ENCODE results near the gene MTCL1. TPM values are rescaled to one million over a fixed set of nuclear protein-coding genes. Genes with fewer than 3 reads are reported as not detected.

MTCL1 gene
- total RNA-seq, 1 donor from 2014 or later, result 2.9 TPM

GRCh38 chr18:8795586-8796325 lies 90.4 kb downstream of the MTCL1 start:
- DNase-seq (no peak), ATAC-seq (ENCODE audit: low read depth) (no peak)
- intact Hi-C loops (cut with micrococcal nuclease), result no loop called here
- Mint-ChIP-seq H3K36me3 (ENCODE audit: low read depth) (no peaks in the 10 kb centered on the region), H3K4me1 (no peaks in the 10 kb centered on the region), H3K4me3 (no peak overlapping the region), H3K9me3 (no peaks in the 10 kb centered on the region), H3K27ac (no peak overlapping the region), H3K27me3 (peaks cover 3% of the 10 kb centered on the region)
- ChIA-PET CTCF (no interaction called here), POLR2A (no interaction called here)
- no peak for TF ChIP-seq CTCF (IDR thresholded peaks at IDR 0.05)

DNA sequence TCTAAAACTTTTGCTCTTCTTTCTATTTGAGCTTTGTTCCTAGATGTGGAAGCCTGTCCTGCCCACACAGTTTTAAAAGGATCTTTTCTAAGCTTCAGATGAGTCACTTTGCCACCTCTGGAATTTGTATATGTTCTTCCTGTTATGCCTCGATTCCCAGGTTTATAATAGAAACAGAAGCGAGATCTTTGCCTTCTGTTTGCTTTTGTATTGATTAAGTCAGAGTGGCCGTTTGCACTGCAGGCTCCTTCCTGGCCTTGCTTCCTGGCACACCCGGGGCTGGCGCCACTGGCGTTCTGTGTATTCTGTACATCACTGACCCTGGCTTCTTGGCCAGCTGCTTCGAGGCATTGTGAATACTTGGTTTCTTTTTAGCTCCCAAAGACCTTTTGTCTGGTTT lies 91.8 kb downstream of the MTCL1 start:
- H3K36me3 Mint-ChIP-seq (ENCODE audit: low read depth), result peaks cover 2% of the 10 kb centered on the region
- CTCF ChIA-PET, result no interaction called here
- POLR2A ChIA-PET, result no interaction called here
- DNase-seq (no peak), ATAC-seq (ENCODE audit: low read depth) (no peak)
- no peaks in the 10 kb centered on the region for H3K4me1 Mint-ChIP-seq
- intact Hi-C loops (cut with micrococcal nuclease), result no loop called here
- no peak for TF ChIP-seq CTCF (IDR thresholded peaks at IDR 0.05)
- no peak overlapping the region for H3K4me3 Mint-ChIP-seq
- H3K9me3 Mint-ChIP-seq, result no peaks in the 10 kb centered on the region
- peaks cover 3% of the 10 kb centered on the region for H3K27me3 Mint-ChIP-seq
- H3K27ac Mint-ChIP-seq, result no peak overlapping the region

GRCh38 chr18:8799001-8799400 lies 93.6 kb downstream of the MTCL1 start:
- no peaks in the 10 kb centered on the region for H3K9me3 Mint-ChIP-seq
- no peak for TF ChIP-seq CTCF (IDR thresholded peaks at IDR 0.05)
- no peak overlapping the region for H3K27ac Mint-ChIP-seq

GRCh38 chr18:8799596-8800441 lies 94.5 kb downstream of the MTCL1 start:
- Mint-ChIP-seq H3K4me3 (no peak overlapping the region), H3K27ac (no peak overlapping the region), H3K4me1 (no peaks in the 10 kb centered on the region), H3K36me3 (ENCODE audit: low read depth) (peaks cover 2% of the 10 kb centered on the region), H3K9me3 (no peaks in the 10 kb centered on the region), H3K27me3 (peaks cover 3% of the 10 kb centered on the region)
- intact Hi-C loops (cut with micrococcal nuclease), result no loop called here
- TF ChIP-seq CTCF (IDR thresholded peaks at IDR 0.05), result no peak
- POLR2A ChIA-PET, result no interaction called here
- CTCF ChIA-PET, result no interaction called here
- DNase-seq, result no peak
- no peak for ATAC-seq (ENCODE audit: low read depth)

More at GRCh38 chr18:8799001-8799400, 93.6 kb downstream of the MTCL1 start:
- no peaks in the 10 kb centered on the region for H3K4me1 Mint-ChIP-seq
- H3K27me3 Mint-ChIP-seq, result peaks cover 3% of the 10 kb centered on the region
- DNase-seq, result no peak
- ChIA-PET POLR2A (no interaction called here), CTCF (no interaction called here)
- no peak overlapping the region for H3K4me3 Mint-ChIP-seq
- ATAC-seq (ENCODE audit: low read depth), result no peak
- peaks cover 2% of the 10 kb centered on the region for H3K36me3 Mint-ChIP-seq (ENCODE audit: low read depth)
- intact Hi-C loops (cut with micrococcal nuclease), result no loop called here

DNA sequence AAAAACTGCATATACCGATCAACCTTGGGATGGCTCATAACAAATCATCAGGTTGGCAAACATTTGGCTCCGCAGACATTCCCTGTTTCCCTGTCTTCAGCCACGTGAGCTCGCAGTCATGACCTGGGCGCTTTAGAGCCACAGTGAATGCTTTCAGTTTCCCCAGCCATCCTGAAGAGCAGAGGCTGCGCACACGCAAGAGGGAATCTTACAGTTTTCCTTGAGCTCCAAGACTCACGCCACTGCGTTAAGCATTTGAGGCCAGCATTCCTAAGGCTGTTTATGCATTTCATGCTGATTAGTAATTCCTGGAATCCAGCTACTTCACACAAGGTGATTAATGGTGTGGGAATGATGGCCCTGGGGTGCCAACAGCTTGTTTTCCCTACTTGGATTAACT lies 95.1 kb downstream of the MTCL1 start:
- peaks cover 3% of the 10 kb centered on the region for H3K27me3 Mint-ChIP-seq
- POLR2A ChIA-PET, result no interaction called here
- H3K4me1 Mint-ChIP-seq, result no peaks in the 10 kb centered on the region
- DNase-seq (no peak), ATAC-seq (ENCODE audit: low read depth) (no peak)
- CTCF ChIA-PET, result no interaction called here
- peaks cover 2% of the 10 kb centered on the region for H3K36me3 Mint-ChIP-seq (ENCODE audit: low read depth)
- H3K27ac Mint-ChIP-seq, result no peak overlapping the region
- no peaks in the 10 kb centered on the region for H3K9me3 Mint-ChIP-seq
- H3K4me3 Mint-ChIP-seq, result no peak overlapping the region
- no peak for TF ChIP-seq CTCF (IDR thresholded peaks at IDR 0.05)
- intact Hi-C loops (cut with micrococcal nuclease), result no loop called here
